IMR-90 (cell line): ENCODE measurements around the gene TAF8. TPM values are rescaled to one million over a fixed set of nuclear protein-coding genes. Genes with fewer than 3 reads are reported as not detected.
A peak's percentile ranks its signal among the peaks of the same experiment; 100 is the strongest.

Experiments used
- ATAC-seq: fragments of 200-7000 bp; cut with Tn5 transposase; 2 replicates; pipeline ENCODE4 v1.9.1; 2020; ENCODE audit warnings: low read depth, mild to moderate bottlenecking, moderate library complexity
- BruUV-seq: library from RNA; stranded (reverse); fragments of 400-500 nt; replicated peaks from 2 replicates; lab custom pipeline; 2021; lab: Mats Ljungman, UMichigan
- CTCF ChIA-PET: fragments of 300-600 bp; formaldehyde crosslinking; extraction: SDS; loops from one replicate; lab custom pipeline; 2021; ENCODE audit warnings: antibody characterized with exemption; lab: Yijun Ruan, JAX
- POLR2A ChIA-PET: fragments of 300-600 bp; sonication (Branson Sonifier 250); formaldehyde crosslinking; loops from one replicate; lab custom pipeline; 2022; ENCODE audit warnings: antibody characterized with exemption; ENCODE audit not compliant: unreplicated experiment; lab: Charles Lee
- DNase-seq: peaks from one replicate; pipeline ENCODE4 v3.0.0; 2013
- H2AFZ ChIP-seq: replicated peaks from 2 replicates; pipeline ENCODE3; 2013; ENCODE audit warnings: low read length, mild to moderate bottlenecking; ENCODE audit not compliant: poor library complexity
- H2AK5ac ChIP-seq: 2 replicates; pipeline ENCODE4 v1.6.1; 2013; ENCODE audit warnings: low read depth, low read length, inconsistent platforms
- H2AK9ac ChIP-seq: replicated peaks from 2 replicates; pipeline ENCODE3; 2013; ENCODE audit warnings: mild to moderate bottlenecking, low read depth, low read length, moderate library complexity; ENCODE audit not compliant: poor library complexity
- H2BK120ac ChIP-seq: 2 replicates; pipeline ENCODE4 v1.6.1; 2013; ENCODE audit warnings: low read depth, low read length, inconsistent platforms
- H2BK15ac ChIP-seq: 3 replicates; pipeline ENCODE4 v1.6.1; 2013; ENCODE audit warnings: low read depth, low read length, inconsistent platforms
- H2BK20ac ChIP-seq: 2 replicates; pipeline ENCODE4 v1.6.1; 2013; ENCODE audit warnings: low read depth, mild to moderate bottlenecking, inconsistent platforms, low read length, moderate library complexity
- H2BK5ac ChIP-seq: 2 replicates; pipeline ENCODE4 v1.6.1; 2013; ENCODE audit warnings: mild to moderate bottlenecking, low read depth, low read length, inconsistent platforms; ENCODE audit not compliant: poor library complexity, severe bottlenecking
- H3K14ac ChIP-seq: replicated peaks from 2 replicates; pipeline ENCODE4 v1.6.1; 2013; ENCODE audit warnings: low read depth, low read length, inconsistent platforms
- H3K18ac ChIP-seq: 2 replicates; pipeline ENCODE4 v1.6.1; 2013; ENCODE audit warnings: low read depth, low read length, control low read depth
- H3K23ac ChIP-seq: 2 replicates; pipeline ENCODE4 v1.6.1; 2013; ENCODE audit warnings: low read depth, low read length, inconsistent platforms
- H3K27ac ChIP-seq: 2 replicates; pipeline ENCODE4 v1.5.1; 2013; ENCODE audit warnings: mild to moderate bottlenecking, control low read depth, low read length; ENCODE audit not compliant: insufficient read depth
- H3K27me3 ChIP-seq: 2 replicates; pipeline ENCODE4 v1.6.1; 2013; ENCODE audit warnings: low read length; ENCODE audit not compliant: control insufficient read depth, insufficient read depth
- H3K36me3 ChIP-seq: 2 replicates; pipeline ENCODE4 v1.6.1; 2013; ENCODE audit warnings: low read length, mixed read lengths; ENCODE audit not compliant: control insufficient read depth, insufficient read depth
- H3K4ac ChIP-seq: 2 replicates; pipeline ENCODE4 v1.6.1; 2013; ENCODE audit warnings: low read depth, low read length, inconsistent platforms
- H3K4me1 ChIP-seq: 2 replicates; pipeline ENCODE4 v1.6.1; 2013; ENCODE audit warnings: low read length, mixed read lengths; ENCODE audit not compliant: control insufficient read depth, insufficient read depth
- H3K4me2 ChIP-seq: 2 replicates; pipeline ENCODE4 v1.6.1; 2013; ENCODE audit warnings: low read depth, mild to moderate bottlenecking, control low read depth, low read length, moderate library complexity
- H3K4me3 ChIP-seq: 2 replicates; pipeline ENCODE4 v1.5.1; 2013; ENCODE audit warnings: low read depth, mild to moderate bottlenecking, control low read depth, low read length, moderate library complexity; ENCODE audit not compliant: insufficient read depth
- H3K56ac ChIP-seq: 2 replicates; pipeline ENCODE4 v1.6.1; 2013; ENCODE audit warnings: low read length, inconsistent platforms; ENCODE audit not compliant: insufficient read depth; ENCODE audit errors: extremely low read depth
- H3K79me1 ChIP-seq, 2 experiments: 2 replicates each; pipeline ENCODE4 v1.6.1; 2013; ENCODE audit warnings: low read length in 2 of 2, inconsistent platforms in 1 of 2, low read depth in 1 of 2
- H3K9ac ChIP-seq: 2 replicates; pipeline ENCODE4 v1.6.1; 2013; ENCODE audit warnings: low read depth, low read length, control low read depth
- H3K9me1 ChIP-seq: 2 replicates; pipeline ENCODE4 v1.6.1; 2013; ENCODE audit warnings: low read length, inconsistent platforms; ENCODE audit not compliant: insufficient read depth
- H3K9me3 ChIP-seq: 2 replicates; pipeline ENCODE4 v1.6.1; 2013; ENCODE audit warnings: low read length; ENCODE audit not compliant: control insufficient read depth, insufficient read depth
- H4K20me1 ChIP-seq: 2 replicates; pipeline ENCODE4 v1.6.1; 2013; ENCODE audit warnings: low read length, inconsistent platforms; ENCODE audit not compliant: insufficient read depth
- H4K5ac ChIP-seq: 2 replicates; pipeline ENCODE4 v1.6.1; 2013; ENCODE audit warnings: mild to moderate bottlenecking, low read depth, low read length, control low read depth
- H4K8ac ChIP-seq, 2 experiments: 2 replicates each; pipeline ENCODE4 v1.6.1; 2013; ENCODE audit warnings: low read depth in 2 of 2, low read length in 2 of 2, control low read depth in 1 of 2, inconsistent platforms in 1 of 2
- H4K91ac ChIP-seq: 2 replicates; pipeline ENCODE4 v1.6.1; 2013; ENCODE audit warnings: low read depth, low read length, inconsistent platforms; ENCODE audit not compliant: insufficient read depth
- ELK1 ChIP-seq: fragments of 150-350 bp; IDR thresholded peaks from 2 replicates; pipeline ENCODE4 v1.6.1; 2016; ENCODE audit warnings: low read depth, mild to moderate bottlenecking, low read length, moderate library complexity, borderline replicate concordance
- FOS ChIP-seq: fragments of 150-350 bp; IDR thresholded peaks from 2 replicates; pipeline ENCODE4 v1.6.1; 2016; ENCODE audit warnings: low read depth, low read length
- MXI1 ChIP-seq: IDR thresholded peaks from 2 replicates; pipeline ENCODE4 v1.6.1; 2012; ENCODE audit warnings: low read depth, mild to moderate bottlenecking, low read length, moderate library complexity, borderline replicate concordance
- RFX5 ChIP-seq: IDR thresholded peaks from 2 replicates; pipeline ENCODE4 v1.8.0; 2012; ENCODE audit warnings: low read depth, mild to moderate bottlenecking, low read length, moderate library complexity
- WGBS, 2 experiments: methylation state at CpG; one replicate each; pipeline versions ENCODE4 v1.1.5 to v1.1.7; 2013; ENCODE audit warnings: missing lambda C conversion rate in 2 of 2; ENCODE audit not compliant: insufficient read length in 1 of 2; ENCODE audit errors: extremely low coverage in 2 of 2; 5-methylcytosine and 5-hydroxymethylcytosine counted together
- dilution Hi-C: fragments of 300-500 bp; cut with HindIII; formaldehyde crosslinking; loops from one replicate; pipeline ENCODE4 v1.14.3; 2018; ENCODE audit warnings: low sequenced_read_pairs; ENCODE audit not compliant: unreplicated experiment
- in situ Hi-C: fragments of 300-500 bp; cut with MboI; formaldehyde crosslinking; loops from 3 replicates; pipeline ENCODE4 v1.14.3; 2019; ENCODE audit warnings: low sequenced_read_pairs, inconsistent platforms, mixed read lengths
- intact Hi-C: fragments of 100-400 bp; cut with micrococcal nuclease; formaldehyde crosslinking; loops from 2 replicates; pipeline ENCODE4 v1.10.0; 2022
- polyA plus RNA-seq, 3 experiments: library from polyadenylated mRNA; depleted of rRNA; stranded (reverse); fragments of >200 nt; gene quantifications; 2 replicates each; pipeline ENCODE4 v1.2.3, GENCODE V29; 2012; ENCODE audit warnings: low replicate concordance in 1 of 3
- total RNA-seq: library from RNA; depleted of rRNA; stranded (reverse); fragments of >200 nt; gene quantifications from 2 replicates; pipeline ENCODE4 v1.2.3, GENCODE V29; 2012

The TAF8 gene
- total and polyA plus RNA-seq, 2 of the 4 experiments (the other 2 are of a cell fraction) = 14.3 to 22.8 TPM

- no peak overlapping the region for H3K27ac ChIP-seq
- DNase-seq = peak; percentile 65
Measured at GRCh38 chr6:42013134-42013516, 37.2 kb upstream of the TAF8 start.

More at GRCh38 chr6:42013134-42013516, 37.2 kb upstream of the TAF8 start:
- ATAC-seq = peak; percentile 54
- dilution Hi-C loops (no loop called here), intact Hi-C loops (no loop called here), in situ Hi-C loops (no loop called here)
- Histone ChIP-seq H3K14ac (peak overlapping the region; percentile 58; the same call in 1 of the 2 replicates), H3K23ac (no peak overlapping the region), H2BK20ac (peak overlapping the region; percentile 21; the same call in 1 of the 2 replicates), H2BK5ac (peak overlapping the region; percentile 56), H3K36me3 (no peaks in the 10 kb centered on the region), H3K9ac (no peak overlapping the region), H3K79me1 (no peaks in the 10 kb centered on the region), H4K91ac (no peak overlapping the region), H4K8ac (no peak overlapping the region), H3K4ac (no peak overlapping the region), H3K4me3 (no peak overlapping the region), H2AFZ (no peak overlapping the region), H3K4me2 (no peak overlapping the region), H2AK9ac (no peak overlapping the region), H3K56ac (no peak overlapping the region), H3K27me3 (no peaks in the 10 kb centered on the region), H3K4me1 (peaks cover 12% of the 10 kb centered on the region), H4K5ac (no peak overlapping the region), H2AK5ac (no peak overlapping the region), H3K9me3 (no peaks in the 10 kb centered on the region), H3K18ac (no peak overlapping the region; the same call in 1 of the 2 replicates), H3K9me1 (peaks cover 6% of the 10 kb centered on the region; the same call in 1 of the 2 replicates), H2BK15ac (no peak overlapping the region), H4K20me1 (peaks cover 3% of the 10 kb centered on the region; the same call in 1 of the 2 replicates), H2BK120ac (no peak overlapping the region)
- ChIA-PET CTCF (no interaction called here), POLR2A (no interaction called here)
- BruUV-seq = no TSS peak
- TF ChIP-seq ELK1 (no peak), FOS (no peak), MXI1 (no peak), RFX5 (no peak)
- no CpG with 5 or more reads among the region's 2 CpGs for WGBS, 2 experiments
